ENCODE results near the gene MMP15.
"Not testable (repeated sequence)": the region's sequence is repeated elsewhere in the genome, so short reads cannot be mapped to it uniquely, and the experiment has no call there.

The MMP15 gene

GRCh38 chr16:58049232-58050185, 24.0 kb downstream of the MMP15 start:
- DNase-seq (ENCODE audit: low spot score): no peak

DNA sequence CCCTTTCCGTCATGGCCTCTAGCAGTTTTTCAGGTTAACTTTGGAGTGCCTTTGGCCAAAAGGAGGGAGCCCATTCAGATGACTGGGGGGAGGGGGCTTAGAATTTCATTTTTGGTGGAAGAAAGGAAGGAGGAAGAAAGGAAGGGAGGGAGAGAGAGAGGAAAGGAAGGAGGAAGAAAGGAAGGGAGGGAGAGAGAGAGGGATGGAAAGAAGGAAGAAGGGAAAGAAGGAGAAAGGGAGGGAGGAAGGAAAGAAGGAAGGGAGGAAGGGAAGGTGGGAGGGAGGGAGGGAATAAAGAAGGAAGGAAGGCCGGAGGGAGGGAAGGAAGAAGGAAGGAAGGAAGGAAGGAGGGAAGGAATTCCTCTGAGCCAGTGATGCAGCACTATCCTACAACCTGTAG, 25.7 kb downstream of the MMP15 start:
- DNase-seq (ENCODE audit: low spot score): no peak

DNA sequence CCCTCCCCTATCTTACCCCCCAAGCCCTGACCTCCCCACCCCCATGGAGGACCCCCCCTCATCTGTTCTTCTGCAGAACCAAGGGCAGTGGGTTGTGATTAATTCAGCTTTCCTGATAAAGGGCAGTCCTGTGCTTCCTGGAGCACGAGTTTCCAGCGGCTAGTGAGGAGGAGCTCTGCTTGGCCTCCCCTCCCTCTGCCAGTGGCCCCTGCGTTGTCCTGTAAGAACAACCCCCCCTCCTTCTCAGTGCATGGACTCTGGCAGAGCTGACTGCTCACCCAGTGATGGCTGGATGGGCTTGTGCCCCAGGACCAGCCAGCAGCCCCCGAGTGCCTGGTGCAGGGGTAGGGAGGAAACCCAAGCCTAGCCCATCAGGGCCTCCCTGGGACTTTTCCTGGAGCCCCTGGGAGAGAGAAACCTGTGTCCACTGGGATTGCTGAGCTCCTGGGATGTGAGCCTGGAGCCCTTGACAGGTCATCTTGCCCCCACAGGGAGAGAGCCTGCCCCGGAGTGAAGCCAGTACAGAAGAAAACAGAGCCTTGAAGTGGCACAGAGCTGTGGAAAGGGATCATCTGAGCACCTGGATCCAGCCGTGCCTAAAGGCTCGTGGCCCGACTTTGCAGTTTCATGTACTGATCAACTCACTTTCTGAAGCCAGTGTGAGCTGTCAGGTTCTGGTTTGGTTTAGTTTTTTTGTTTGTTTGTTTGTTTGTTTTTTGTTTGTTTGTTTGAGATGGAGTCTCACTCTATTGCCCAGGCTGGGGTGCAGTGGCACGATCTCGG, 26.5 kb downstream of the MMP15 start:
- no peak for DNase-seq (ENCODE audit: low spot score)

- DNase-seq (ENCODE audit: low spot score): no peak
These were observed 28.1 kb downstream of the MMP15 start for GRCh38 chr16:58053682-58054005.

DNA sequence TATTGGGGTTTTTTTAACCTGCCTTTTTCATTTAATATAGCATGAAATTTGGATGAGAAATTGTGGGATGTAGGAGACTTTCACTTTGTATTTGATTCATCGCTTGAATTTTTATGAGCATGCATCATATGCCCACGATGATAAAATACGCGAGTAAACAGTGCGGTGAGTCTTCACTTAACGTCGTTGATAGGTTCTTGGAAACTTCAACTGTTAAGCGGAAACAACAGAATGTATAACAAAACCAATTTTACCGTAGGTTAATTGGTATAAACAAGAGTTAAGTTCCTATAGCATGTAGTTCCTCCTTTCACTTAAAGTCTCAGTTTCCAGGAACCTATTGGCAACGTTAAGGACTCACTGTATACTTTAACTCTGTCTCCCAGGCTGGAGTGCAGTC, 28.7 kb downstream of the MMP15 start:
- no peak for DNase-seq (ENCODE audit: low spot score)

GRCh38 chr16:58056580-58056979, 31.0 kb downstream of the MMP15 start:
- DNase-seq (ENCODE audit: low spot score): no peak

DNA sequence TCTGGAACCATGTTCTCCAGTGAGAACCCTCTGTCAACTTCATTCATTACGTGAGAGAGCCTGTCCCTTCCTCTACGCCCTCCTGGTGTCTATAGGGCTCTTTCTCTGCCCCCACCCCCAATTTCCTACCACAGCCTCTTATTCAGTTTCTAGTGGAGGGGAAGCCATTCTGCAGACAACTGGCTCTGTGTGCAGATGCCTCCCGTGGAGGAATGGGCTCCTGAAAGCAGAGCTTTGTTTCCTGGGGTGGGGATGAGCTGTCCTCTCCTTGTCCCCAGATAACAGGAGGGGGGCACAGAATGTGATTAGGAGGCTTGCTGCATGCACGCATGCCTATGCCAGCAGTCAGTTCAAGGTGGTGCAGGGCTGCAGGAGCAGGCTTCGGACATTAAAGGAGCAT, 31.6 kb downstream of the MMP15 start:
- no peak for DNase-seq (ENCODE audit: low spot score)

DNA sequence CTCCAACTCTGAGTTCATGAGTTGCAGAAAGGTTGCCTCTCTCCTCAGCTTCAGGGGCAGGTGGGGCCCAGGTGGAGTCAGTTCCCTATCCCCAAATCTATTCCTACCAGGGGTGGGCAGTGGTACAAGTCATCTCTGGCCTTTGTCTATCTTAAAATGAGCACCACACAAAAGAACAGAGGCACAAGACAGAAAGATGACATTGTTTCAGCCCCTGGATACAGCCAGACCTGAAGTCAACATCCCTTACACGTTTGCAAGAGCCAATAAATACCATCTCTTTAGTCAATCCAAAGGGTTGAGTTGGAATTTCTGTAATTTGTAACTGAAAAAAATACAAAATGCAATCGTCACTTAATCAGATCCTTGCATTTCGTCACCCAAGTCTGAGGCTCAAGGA, 32.2 kb downstream of the MMP15 start:
- no peak for DNase-seq (ENCODE audit: low spot score)

DNA sequence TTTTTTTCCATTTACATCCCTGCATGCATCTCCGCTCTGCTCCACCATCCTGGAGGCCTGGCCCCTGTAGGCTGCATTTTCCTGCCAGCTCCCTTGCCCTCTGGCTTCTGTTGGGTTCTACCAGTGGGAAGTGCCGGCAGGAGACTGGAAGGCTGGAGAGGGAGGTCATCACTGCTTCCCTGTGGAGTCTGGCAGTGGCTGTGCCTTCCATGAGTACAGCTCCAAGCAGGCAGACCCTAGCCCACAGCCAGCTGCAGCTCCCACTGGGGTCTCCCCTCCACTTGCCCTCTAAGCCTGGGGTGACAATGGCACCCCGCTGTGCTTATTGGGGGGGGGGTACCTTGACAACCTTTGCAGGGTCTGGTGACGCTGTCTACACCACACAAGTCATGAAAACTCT, 37.3 kb downstream of the MMP15 start:
- no peak for DNase-seq (ENCODE audit: low spot score)

DNA sequence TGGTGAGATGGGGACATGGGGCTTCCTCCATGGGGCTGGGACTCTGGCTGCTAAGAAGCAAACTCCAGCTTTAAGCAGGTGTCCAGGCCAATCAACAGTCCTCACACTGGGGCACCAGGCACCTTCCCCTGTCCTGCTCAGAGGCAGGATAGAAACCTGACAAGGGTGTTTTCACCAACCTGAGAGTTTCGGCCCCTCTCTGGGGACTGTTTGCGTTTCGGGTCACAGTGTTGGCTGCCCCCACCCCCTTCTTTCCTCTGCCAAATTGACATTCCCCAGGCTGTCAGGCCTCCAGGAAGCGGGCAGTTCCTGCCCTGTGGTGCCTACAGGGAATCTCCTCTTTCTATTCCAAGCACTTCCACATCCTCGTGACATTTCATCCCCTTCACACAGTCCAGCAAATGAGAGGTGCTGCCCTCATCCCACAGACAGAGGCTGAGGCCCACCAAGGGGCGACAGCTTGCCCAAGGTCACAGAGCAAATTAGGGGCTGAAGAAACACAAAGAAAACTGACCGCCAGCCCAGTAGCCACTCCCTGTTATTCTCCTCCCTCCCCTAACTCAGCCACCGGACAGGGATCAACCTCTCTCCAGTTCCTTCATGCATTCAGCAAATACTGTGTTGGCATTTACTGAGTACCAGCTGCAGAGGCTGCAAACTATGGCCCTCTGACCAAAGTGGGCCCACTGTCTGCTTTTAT, 38.0 kb downstream of the MMP15 start:
- DNase-seq (ENCODE audit: low spot score): no peak

- DNase-seq (ENCODE audit: low spot score): no peak
These were observed 45.0 kb downstream of the MMP15 start for GRCh38 chr16:58070585-58070984.

DNA sequence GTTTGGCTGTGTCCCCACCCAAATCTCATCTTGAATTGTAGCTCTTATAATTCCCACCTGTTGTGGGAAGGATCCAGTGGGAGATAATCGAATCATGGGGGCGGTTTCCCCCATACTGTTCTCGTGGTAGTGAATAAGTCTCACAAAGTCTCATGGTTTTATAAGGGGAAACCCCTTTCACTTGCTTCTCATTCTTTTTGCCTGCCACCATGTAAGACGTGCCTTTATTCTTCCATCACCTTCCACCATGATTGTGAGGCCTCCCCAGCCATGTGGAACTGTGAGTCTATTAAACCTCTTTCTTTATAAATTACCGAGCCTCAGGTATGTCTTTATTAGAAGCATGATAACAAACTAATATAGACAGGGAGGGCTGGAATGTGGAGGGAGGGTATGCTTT, 46.6 kb downstream of the MMP15 start:
- not testable (repeated sequence) for DNase-seq (ENCODE audit: low spot score)

DNA sequence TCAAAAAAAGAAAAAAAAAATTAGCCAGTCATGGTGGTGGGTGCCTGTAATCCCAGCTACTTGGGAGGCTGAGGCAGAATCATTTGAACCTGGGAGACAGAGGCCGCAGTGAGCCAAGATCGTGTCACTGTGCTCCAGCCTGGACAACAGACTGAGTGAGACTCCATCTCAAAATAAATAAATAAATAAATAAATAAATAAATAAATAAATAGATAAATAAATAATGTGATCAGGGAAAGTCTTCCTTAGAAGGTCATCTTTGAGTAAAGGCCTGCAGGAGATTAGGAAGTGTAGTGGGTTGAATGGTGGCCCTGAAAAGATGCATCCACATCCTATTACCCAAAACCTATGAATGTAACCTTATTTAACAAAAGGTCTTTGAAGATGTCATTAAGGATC, 47.5 kb downstream of the MMP15 start:
- not testable (repeated sequence) for DNase-seq (ENCODE audit: low spot score)

DNA sequence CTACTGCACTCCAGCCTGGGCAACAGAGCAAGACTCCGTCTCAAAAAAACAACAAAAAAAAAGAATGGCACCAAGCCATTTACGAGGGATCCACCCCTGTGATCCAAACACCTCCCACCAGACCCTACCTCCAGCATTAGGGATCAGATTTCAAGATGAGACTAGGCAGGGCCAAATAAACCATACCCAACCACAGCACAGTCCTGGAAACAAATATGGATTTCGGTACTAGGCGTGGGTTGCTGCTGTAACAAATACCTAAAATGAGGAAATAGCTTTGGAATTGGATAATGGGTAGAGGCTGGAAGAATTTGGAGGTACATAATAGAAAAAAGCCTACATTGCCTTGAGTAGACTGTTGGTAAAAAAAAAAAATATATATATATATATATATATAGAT, 49.1 kb downstream of the MMP15 start:
- no peak for DNase-seq (ENCODE audit: low spot score)

GRCh38 chr16:58076514-58076913, 51.0 kb downstream of the MMP15 start:
- DNase-seq (ENCODE audit: low spot score): no peak

DNA sequence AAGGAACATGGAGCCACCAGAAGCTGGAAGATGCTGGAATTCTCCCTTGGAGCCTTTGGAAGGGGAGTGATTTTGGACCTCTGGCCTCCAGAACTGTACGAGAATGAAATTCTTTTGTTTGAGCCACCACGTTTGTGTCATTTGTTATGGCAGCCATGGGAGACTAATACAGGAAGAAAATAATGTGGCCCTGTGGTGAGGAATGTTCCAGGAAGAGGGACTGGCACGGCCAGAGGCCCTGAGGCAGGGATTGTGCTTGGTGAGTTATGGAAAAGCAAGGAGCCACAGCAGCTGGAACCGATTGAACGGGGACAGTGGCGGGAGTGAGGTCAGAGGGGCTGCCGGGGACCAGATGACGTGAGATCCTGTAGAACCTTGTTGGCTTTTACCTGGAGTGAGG, 52.2 kb downstream of the MMP15 start:
- DNase-seq (ENCODE audit: low spot score): no peak

- DNase-seq (ENCODE audit: low spot score): not testable (repeated sequence)
These were observed 55.1 kb downstream of the MMP15 start for GRCh38 chr16:58080657-58081056.

DNA sequence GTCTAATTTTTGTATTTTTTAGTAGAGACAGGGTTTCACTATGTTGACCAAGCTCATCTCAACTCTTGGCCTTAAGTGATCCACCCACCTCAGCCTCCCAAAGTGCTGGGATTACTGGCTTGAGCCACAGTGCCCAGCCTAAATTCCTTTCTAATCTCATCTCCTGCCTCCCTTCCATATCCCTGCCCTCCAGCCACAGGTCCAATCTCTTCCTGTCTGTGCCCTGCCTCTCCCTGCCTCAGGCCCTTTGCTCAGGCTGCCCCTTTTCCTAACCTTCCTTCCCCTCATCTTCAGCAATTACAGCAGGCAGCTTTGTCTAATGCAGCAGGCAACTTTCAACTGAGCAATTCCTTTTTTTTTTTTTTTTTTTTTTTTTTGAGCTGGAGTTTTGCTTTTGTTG, 56.8 kb downstream of the MMP15 start:
- DNase-seq (ENCODE audit: low spot score): no peak

DNA sequence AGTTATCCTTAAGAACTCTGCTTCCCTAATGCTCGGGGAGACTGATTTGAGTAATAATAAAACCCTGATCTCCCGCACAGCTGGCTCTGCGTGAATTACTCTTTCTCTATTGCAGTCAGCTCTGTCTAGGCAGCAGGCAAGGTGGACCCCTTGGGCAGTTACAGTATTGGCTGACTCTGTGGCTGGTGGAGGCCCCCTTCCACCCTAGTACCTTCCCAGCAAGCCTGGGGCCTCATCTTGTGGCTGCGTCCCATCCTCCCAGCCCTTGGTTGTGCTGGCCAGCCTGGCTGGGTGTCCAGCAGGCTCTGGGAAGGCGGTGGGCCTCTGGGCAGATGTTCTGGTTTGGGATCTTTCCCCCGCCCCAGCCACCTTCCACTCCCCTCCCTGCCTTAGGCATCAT, 59.1 kb downstream of the MMP15 start:
- no peak for DNase-seq (ENCODE audit: low spot score)

- DNase-seq (ENCODE audit: low spot score): no peak
These were observed 59.6 kb downstream of the MMP15 start for GRCh38 chr16:58085171-58085570.

- no peak for DNase-seq (ENCODE audit: low spot score)
These were observed 60.2 kb downstream of the MMP15 start for GRCh38 chr16:58085584-58086251.

Measured in HuH-7 (cell line).